ENCODE results near the gene ATP6V1E1.

GRCh38 chr22:17586831-17587440 is 41.6 kb downstream of the ATP6V1E1 start:
- TF ChIP-seq POLR2AphosphoS5 (IDR thresholded peaks at IDR 0.05) (no peak), CTCF (IDR thresholded peaks at IDR 0.05) (no peak)

Data from esophagus muscularis mucosa (tissue), 3 donors.